Measurements from ENCODE around the gene ATP6V0C.

The ATP6V0C gene

GRCh38 chr16:2482708-2483534 is 30.8 kb upstream of the ATP6V0C start:
- Mint-ChIP-seq H3K27ac (peak overlapping the region; percentile 82), H3K9me3 (no peaks in the 10 kb centered on the region), H3K36me3 (peaks cover 7% of the 10 kb centered on the region), H3K4me1 (peaks cover 51% of the 10 kb centered on the region), H3K4me3 (no peak overlapping the region)
- ATAC-seq (no peak), DNase-seq (ENCODE audit: low spot score in 2 of 2) (no peak)

DNA sequence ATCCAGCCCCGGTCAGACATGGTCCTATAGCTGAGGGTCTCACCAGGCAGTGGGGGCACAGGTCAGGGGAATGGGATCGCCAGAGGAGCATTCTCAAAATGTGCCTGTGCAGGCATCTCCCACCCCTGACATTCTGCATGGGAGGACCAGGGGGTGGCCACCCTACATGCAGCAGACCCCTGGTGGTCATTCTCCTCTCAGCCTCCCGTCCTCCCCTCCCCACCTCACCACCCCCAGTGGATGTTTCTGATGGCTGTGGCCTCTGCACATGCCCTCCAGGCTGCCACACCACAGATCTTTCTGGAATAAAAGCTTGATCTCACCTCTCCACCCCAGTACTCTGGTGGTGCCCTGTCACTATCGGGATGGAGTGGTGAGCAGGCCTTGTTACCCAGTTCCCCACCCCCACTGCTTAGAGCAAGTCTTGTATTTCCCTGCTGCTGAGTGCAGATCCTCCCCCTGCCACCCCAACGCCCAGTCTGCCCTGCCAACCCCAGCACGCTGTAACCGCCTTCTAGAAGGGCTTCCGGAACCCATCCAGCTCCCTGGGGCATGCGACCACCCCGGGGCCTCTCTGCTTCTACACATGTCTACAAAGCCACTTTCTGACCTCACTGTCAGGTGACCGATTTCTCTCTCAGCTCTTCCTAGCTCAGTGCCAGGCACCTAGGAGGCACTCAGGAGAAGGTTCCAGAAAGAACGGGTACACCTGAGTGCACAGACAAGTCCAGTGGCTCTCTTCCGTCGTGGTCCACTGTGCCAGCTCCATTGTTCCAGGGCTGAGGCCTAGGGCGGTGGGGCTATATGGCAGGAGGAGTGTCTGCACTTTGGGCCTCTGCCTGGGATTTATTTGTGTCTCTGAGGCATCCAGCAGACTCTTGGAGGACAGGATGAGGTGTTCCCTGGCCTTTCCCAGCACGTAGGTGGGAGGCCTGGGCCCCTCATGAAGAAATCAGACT is 29.5 kb upstream of the ATP6V0C start:
- no peak for DNase-seq (ENCODE audit: low spot score in 2 of 2)
- Mint-ChIP-seq H3K36me3 (no peaks in the 10 kb centered on the region), H3K27ac (peak overlapping the region; percentile 82), H3K9me3 (no peaks in the 10 kb centered on the region), H3K4me3 (no peak overlapping the region), H3K4me1 (peaks cover 50% of the 10 kb centered on the region)
- ATAC-seq: no peak

GRCh38 chr16:2484898-2485508 is 28.7 kb upstream of the ATP6V0C start:
- H3K4me3 Mint-ChIP-seq: no peak overlapping the region
- H3K9me3 Mint-ChIP-seq: no peaks in the 10 kb centered on the region
- DNase-seq (ENCODE audit: low spot score in 2 of 2) (no peak), ATAC-seq (no peak)
- no peaks in the 10 kb centered on the region for H3K36me3 Mint-ChIP-seq
- H3K27ac Mint-ChIP-seq: peak overlapping the region; percentile 82
- peaks cover 50% of the 10 kb centered on the region for H3K4me1 Mint-ChIP-seq

- peak overlapping the region; percentile 93 for H3K27ac Mint-ChIP-seq
- no peaks in the 10 kb centered on the region for H3K9me3 Mint-ChIP-seq
- H3K4me3 Mint-ChIP-seq: no peak overlapping the region
- DNase-seq (ENCODE audit: low spot score in 2 of 2) (no peak), ATAC-seq (no peak)
- H3K36me3 Mint-ChIP-seq: no peaks in the 10 kb centered on the region
- peaks cover 50% of the 10 kb centered on the region for H3K4me1 Mint-ChIP-seq
Measured at GRCh38 chr16:2485811-2486507, 27.8 kb upstream of the ATP6V0C start.

- Mint-ChIP-seq H3K4me3 (peak overlapping the region; percentile 64), H3K4me1 (peaks cover 49% of the 10 kb centered on the region), H3K9me3 (no peaks in the 10 kb centered on the region), H3K36me3 (no peaks in the 10 kb centered on the region), H3K27ac (peak overlapping the region; percentile 93)
- peak; percentile 50 to 69 for DNase-seq (ENCODE audit: low spot score in 2 of 2)
- peak; percentile 94 for ATAC-seq
Measured at GRCh38 chr16:2486645-2487516, 26.9 kb upstream of the ATP6V0C start.

DNA sequence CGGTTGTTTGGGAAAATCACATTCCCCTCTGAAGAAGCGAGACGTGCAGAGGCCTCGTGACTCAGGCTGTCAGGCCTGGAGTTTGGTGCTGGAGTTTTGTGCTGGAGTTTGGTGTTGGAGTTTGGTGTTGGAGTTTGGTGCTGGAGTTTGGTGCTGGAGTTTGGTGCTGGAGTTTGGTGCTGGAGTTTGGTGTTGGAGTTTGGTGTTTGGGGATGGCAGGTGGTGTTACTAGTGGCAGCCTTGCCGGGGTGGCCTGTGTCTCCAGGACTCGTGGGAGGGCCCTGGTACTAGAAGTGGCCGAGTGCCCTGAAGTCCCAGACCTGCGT is 26.3 kb upstream of the ATP6V0C start:
- DNase-seq (ENCODE audit: low spot score in 2 of 2) (no peak), ATAC-seq (no peak)
- Mint-ChIP-seq H3K27ac (peak overlapping the region; percentile 93), H3K36me3 (no peaks in the 10 kb centered on the region), H3K4me3 (peak overlapping the region; percentile 64), H3K4me1 (peaks cover 43% of the 10 kb centered on the region), H3K9me3 (no peaks in the 10 kb centered on the region)

GRCh38 chr16:2487903-2488531 is 25.7 kb upstream of the ATP6V0C start:
- H3K36me3 Mint-ChIP-seq: no peaks in the 10 kb centered on the region
- peaks cover 39% of the 10 kb centered on the region for H3K4me1 Mint-ChIP-seq
- no peak for ATAC-seq
- H3K27ac Mint-ChIP-seq: no peak overlapping the region
- DNase-seq (ENCODE audit: low spot score in 2 of 2): no peak
- no peaks in the 10 kb centered on the region for H3K9me3 Mint-ChIP-seq
- H3K4me3 Mint-ChIP-seq: peak overlapping the region; percentile 64

DNA sequence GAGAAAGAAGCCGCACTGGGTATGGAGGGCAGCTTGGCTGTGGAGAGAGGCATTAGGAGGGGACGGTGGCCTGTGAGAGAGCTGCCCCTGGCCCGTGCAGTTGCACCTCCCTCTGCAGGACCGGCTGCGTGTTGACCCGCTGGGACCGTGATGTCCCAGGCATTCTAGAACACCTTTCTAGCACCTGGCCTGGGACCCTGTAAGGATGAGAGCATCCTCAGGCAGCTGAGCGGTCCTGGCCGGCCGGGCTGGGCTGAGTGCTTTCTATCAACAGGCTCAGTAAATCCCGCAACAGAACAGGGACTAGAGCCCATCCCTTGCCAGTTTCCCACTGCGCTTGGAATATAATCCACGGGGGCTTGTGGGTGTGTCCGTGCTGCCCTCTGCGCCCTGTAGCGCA is 24.2 kb upstream of the ATP6V0C start:
- peaks cover 24% of the 10 kb centered on the region for H3K4me1 Mint-ChIP-seq
- ATAC-seq: no peak
- DNase-seq (ENCODE audit: low spot score in 2 of 2): no peak
- H3K36me3 Mint-ChIP-seq: no peaks in the 10 kb centered on the region
- H3K27ac Mint-ChIP-seq: no peak overlapping the region
- no peak overlapping the region for H3K4me3 Mint-ChIP-seq
- H3K9me3 Mint-ChIP-seq: no peaks in the 10 kb centered on the region

DNA sequence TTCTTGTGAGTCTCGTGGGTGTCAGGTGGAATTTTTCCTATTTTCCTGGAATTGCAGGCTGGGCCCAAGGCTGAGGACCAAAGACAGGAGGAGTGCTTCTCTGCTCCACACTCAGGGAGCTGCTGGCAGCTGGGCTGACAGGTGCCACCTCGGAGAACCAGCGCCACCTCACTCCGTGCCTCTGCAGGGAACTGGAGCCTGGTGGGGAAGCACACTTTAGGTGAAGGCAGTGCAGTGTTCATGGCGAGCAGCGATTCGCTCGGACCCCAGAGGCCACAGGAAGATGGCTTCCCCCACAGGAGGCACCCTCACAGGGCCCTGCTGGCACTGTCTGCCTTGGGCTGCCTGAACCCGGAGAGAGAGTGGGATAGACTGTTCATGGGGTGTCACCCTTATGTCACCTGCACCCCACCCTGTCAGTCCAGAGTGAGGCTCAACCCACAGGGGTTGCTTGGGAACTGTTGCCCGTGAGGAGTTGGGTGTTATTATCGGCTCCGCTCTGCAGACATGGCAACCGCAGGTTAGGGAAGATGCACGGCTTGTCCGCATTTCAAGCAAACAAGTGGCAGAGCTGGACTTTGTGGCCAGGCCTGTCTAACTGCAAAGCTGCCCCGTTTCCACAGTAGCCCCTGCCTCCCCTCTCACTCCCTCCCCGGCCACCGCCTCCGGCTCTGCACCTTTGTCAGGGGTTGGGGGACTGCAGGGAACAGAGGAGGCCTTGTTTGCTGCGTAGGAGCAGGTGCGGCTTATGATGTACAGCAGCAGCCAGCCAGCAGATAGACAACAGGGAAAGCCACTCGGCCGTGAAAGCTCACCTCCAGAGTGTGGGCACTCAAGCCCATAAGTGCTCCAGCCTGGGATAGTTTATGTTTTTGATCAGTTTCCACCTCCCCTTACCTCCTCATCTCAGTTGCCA is 23.3 kb upstream of the ATP6V0C start:
- no peaks in the 10 kb centered on the region for H3K36me3 Mint-ChIP-seq
- H3K27ac Mint-ChIP-seq: no peak overlapping the region
- DNase-seq (ENCODE audit: low spot score in 2 of 2) (no peak), ATAC-seq (no peak)
- no peak overlapping the region for H3K4me3 Mint-ChIP-seq
- no peaks in the 10 kb centered on the region for H3K9me3 Mint-ChIP-seq
- H3K4me1 Mint-ChIP-seq: peaks cover 17% of the 10 kb centered on the region

- no peaks in the 10 kb centered on the region for H3K9me3 Mint-ChIP-seq
- no peak overlapping the region for H3K4me3 Mint-ChIP-seq
- no peak overlapping the region for H3K27ac Mint-ChIP-seq
- DNase-seq (ENCODE audit: low spot score in 2 of 2) (no peak), ATAC-seq (no peak)
- H3K36me3 Mint-ChIP-seq: peaks cover under 1% of the 10 kb centered on the region
- peaks cover 5% of the 10 kb centered on the region for H3K4me1 Mint-ChIP-seq
Measured at GRCh38 chr16:2492292-2492691, 21.5 kb upstream of the ATP6V0C start.

DNA sequence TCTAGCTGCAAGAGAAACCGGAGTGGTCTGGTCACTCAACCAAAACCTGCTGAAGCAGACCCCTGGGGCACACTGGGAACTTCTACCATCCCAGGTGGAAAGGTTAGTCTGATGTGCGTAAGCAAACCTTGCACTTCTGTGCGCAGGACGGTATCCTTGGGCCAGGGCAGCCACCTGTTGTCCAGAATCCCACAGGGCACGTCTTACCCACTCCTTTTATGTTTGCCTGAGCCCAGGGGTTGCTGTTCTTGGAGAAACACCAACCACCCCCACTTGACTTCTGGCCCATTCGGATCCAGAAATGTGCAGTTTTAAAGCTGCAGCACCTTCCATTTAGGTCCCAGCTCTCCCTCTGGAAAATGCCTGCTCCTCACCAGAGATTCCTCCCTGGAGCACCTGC is 20.1 kb upstream of the ATP6V0C start:
- Mint-ChIP-seq H3K4me1 (no peaks in the 10 kb centered on the region), H3K4me3 (no peak overlapping the region), H3K36me3 (peaks cover 7% of the 10 kb centered on the region), H3K9me3 (no peaks in the 10 kb centered on the region), H3K27ac (no peak overlapping the region)
- no peak for ATAC-seq
- no peak for DNase-seq (ENCODE audit: low spot score in 2 of 2)

GRCh38 chr16:2494616-2495015 is 19.1 kb upstream of the ATP6V0C start:
- Mint-ChIP-seq H3K27ac (no peak overlapping the region), H3K4me1 (no peaks in the 10 kb centered on the region), H3K4me3 (no peak overlapping the region), H3K36me3 (peaks cover 7% of the 10 kb centered on the region), H3K9me3 (no peaks in the 10 kb centered on the region)
- DNase-seq (ENCODE audit: low spot score in 2 of 2) (no peak), ATAC-seq (no peak)

DNA sequence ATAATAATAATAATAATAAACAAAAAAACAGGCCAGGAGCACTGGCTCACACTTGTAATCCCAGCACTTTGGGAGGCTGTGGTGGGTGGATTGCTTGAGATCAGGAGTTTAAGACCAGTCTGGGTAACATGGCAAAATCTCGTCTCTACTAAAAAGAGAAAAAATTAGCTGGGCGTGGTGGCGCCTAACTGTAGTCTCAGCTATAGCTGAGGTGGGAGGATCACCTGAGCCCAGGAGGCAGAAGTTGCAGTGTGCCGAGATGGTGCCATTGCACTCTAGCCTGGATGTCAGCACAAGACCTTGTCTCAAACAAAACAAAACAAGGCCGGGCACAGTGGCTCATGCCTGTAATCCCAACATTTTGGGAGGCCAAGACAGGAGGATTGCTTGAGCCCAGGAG is 18.7 kb upstream of the ATP6V0C start:
- Mint-ChIP-seq H3K4me1 (no peaks in the 10 kb centered on the region), H3K27ac (no peak overlapping the region), H3K9me3 (no peaks in the 10 kb centered on the region), H3K4me3 (no peak overlapping the region), H3K36me3 (peaks cover 7% of the 10 kb centered on the region)
- no peak for DNase-seq (ENCODE audit: low spot score in 2 of 2)
- ATAC-seq: no peak

Data from stimulated activated effector memory CD8-positive, alpha-beta T cell treated with anti-CD3 and anti-CD28 coated beads, Interleukin-12 subunit alpha, Interleukin-12 subunit beta, amount 100 ng/mL, for 72 hours (primary cell).